GM12801 (cell line): ENCODE measurements around the gene BPIFB3.

Experiments used
- TF ChIP-seq, protein P1 (sequence below): IDR thresholded peaks from one replicate; pipeline ENCODE4 v1.5.1; 2011; ENCODE audit warnings: control low read depth; ENCODE audit not compliant: insufficient read length; ENCODE audit errors: extremely low read depth

The BPIFB3 gene

DNA sequence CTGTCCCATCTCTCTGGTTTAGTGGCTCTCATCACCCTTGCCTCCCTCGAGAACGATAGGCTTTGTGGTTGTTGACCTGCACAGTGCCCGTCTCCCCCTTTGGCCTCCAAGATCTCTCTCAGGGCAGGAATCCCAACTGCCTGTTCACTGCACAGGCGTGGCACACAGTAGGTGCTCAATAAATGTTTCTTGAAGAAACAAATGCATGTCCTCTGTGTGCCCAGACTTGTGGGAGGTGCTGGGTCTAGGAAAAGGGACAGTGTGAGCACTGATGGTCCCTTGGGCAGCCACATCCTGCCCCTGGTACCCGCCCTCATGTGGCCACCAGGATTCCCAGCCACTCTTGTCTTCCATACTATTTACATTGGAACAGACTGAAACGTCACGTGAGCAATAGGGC lies 24.8 kb upstream of the BPIFB3 start:
- TF ChIP-seq, protein P1, sequence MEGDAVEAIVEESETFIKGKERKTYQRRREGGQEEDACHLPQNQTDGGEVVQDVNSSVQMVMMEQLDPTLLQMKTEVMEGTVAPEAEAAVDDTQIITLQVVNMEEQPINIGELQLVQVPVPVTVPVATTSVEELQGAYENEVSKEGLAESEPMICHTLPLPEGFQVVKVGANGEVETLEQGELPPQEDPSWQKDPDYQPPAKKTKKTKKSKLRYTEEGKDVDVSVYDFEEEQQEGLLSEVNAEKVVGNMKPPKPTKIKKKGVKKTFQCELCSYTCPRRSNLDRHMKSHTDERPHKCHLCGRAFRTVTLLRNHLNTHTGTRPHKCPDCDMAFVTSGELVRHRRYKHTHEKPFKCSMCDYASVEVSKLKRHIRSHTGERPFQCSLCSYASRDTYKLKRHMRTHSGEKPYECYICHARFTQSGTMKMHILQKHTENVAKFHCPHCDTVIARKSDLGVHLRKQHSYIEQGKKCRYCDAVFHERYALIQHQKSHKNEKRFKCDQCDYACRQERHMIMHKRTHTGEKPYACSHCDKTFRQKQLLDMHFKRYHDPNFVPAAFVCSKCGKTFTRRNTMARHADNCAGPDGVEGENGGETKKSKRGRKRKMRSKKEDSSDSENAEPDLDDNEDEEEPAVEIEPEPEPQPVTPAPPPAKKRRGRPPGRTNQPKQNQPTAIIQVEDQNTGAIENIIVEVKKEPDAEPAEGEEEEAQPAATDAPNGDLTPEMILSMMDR, result no peak

DNA sequence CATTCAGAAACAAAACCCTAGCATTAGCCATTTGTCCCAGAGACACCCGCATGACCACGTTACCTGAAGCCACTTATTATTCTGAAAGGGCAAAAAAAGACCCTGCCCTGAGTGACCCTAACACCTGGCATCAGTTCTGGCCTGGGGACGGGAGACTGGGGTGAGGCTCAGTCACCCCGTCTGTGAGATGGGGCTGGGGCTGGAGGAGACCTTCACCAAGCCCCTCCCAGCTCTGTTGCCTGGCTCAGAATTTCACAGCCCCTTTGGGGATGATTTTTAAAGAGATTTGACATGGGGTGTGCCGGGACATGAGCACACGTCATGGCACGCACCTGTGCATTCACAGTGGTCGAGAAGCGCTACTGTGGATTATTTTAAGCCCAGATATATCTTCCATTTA lies 23.6 kb upstream of the BPIFB3 start:
- TF ChIP-seq, protein P1, result no peak

DNA sequence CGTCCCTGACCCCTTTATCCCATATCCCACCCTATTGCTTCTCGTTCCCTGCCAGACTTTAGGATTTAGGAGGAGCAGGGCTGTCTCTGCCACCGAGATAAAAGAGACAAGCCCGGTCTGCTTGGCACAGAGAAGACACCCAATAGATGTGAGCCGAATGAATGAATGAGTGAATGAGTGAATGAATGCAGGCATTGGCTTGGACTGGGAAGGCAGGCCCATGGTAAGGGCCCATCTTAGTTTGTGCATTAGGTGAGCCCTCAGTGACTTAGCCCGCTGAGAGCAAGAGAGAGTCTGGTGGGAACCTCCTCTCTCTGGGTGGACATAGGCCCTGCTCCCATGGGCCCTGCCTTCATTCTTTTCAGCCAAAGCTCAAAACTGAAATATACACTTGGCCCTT lies 23.1 kb upstream of the BPIFB3 start:
- TF ChIP-seq, protein P1, result no peak

DNA sequence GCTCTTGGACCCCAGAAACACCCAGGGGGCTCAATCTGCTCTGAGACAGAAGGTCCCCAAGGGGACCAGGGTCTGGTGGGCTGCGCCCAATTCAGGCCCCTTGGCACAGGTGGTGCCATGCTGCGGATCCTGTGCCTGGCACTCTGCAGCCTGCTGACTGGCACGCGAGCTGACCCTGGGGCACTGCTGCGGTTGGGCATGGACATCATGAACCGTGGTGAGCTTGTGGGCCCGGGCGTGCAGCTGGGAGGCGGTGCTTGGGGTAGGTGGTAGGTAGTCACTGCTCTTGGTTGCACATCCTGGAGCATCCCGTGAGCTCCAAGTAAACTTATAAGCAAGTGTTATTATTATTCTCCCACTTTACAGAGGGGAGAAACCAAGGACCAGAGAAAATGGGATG lies 22.2 kb upstream of the BPIFB3 start, which contains the start of gene BPIFB6:
BPIFB6 (plus strand) TSS at position 118 of the 400 bp plus-strand sequence; CDS start at position 118, 0 bp downstream.
- TF ChIP-seq, protein P1, result no peak

DNA sequence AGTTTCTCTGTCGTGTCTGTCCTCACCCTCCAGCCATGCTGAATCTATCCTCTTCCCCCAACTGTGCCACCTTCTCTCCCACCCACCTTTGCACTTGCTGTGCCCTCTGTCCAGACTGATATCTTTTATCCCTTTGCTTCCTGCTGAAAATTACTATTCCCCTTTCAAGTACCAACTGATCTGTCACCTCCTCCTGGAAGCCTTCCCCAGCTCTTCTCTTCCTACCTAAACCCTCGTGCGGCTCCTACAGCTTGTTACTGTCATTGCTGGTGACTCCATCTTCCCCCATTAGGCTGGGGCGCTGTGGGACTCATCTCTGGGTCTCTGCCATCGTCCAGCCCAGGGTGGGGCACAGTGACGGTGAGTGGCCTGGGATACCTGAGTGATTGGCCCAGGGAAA lies 21.1 kb upstream of the BPIFB3 start:
- TF ChIP-seq, protein P1, result no peak

DNA sequence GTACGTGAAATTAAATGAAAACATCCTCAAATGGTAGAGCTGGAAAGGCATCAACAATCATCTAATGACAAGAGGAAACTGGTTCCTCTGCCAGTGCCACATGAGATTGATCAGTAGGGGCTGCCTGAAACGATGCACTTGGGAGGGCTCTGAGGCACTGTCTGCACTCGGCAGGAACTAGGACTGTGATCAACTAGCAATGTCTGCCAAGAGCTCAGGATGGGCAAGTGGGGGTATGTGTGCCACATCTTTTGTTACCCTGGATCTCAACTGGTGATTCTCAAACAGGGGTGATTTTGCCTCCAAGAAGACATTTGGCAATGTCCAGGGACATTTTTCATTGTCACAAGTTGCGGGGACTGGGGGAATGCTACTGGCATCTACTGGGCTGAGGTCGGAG lies 20.3 kb upstream of the BPIFB3 start:
- TF ChIP-seq, protein P1, result no peak

DNA sequence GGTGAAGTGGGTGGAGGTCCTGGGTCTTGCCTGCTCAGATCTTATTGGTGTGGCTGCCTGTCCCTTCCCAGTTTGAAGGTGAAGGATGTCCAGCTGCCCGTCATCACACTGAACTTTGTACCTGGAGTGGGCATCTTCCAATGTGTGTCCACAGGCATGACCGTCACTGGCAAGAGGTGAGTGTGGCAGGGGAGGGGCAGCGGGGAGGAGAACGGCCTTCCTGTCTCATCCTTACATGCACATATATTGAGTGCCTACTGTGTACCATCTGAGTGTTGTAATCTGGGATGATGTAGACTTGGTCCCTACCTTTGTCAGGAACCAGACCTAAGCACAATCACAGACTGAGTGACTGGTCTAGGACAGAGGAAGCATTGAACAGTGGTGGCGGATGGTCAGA lies 19.6 kb upstream of the BPIFB3 start:
- TF ChIP-seq, protein P1, result no peak
